Trophoblast cell (in vitro differentiated cells and primary cell): Measurements from ENCODE around the gene PTPN18.

ENCODE experiments used
- DNase-seq, 2 donors: peaks; one replicate each; pipeline ENCODE4 v3.0.0-alpha.2; 2016
- H2AFZ ChIP-seq: 2 replicates; pipeline ENCODE4 v1.6.1; 2013; ENCODE audit warnings: low read length, moderate library complexity, mild to moderate bottlenecking; ENCODE audit not compliant: insufficient read depth, poor library complexity
- H2AK5ac ChIP-seq: 2 replicates; pipeline ENCODE4 v1.6.1; 2013; ENCODE audit warnings: mild to moderate bottlenecking, low read length
- H2BK120ac ChIP-seq: 2 replicates; pipeline ENCODE4 v1.6.1; 2013; ENCODE audit warnings: low read length, mild to moderate bottlenecking, moderate library complexity; ENCODE audit not compliant: insufficient read depth, poor library complexity
- H2BK12ac ChIP-seq: 2 replicates; pipeline ENCODE4 v1.6.1; 2013; ENCODE audit warnings: mild to moderate bottlenecking, low read length, moderate library complexity
- H2BK5ac ChIP-seq: 2 replicates; pipeline ENCODE4 v1.6.1; 2013; ENCODE audit warnings: low read length, low read depth, moderate library complexity, mild to moderate bottlenecking; ENCODE audit not compliant: poor library complexity
- H3K14ac ChIP-seq: 2 replicates; pipeline ENCODE4 v1.6.1; 2013; ENCODE audit warnings: mild to moderate bottlenecking, low read length
- H3K18ac ChIP-seq: 2 replicates; pipeline ENCODE4 v1.6.1; 2013; ENCODE audit warnings: mild to moderate bottlenecking, low read length
- H3K23ac ChIP-seq: 2 replicates; pipeline ENCODE4 v1.6.1; 2013; ENCODE audit warnings: low read length
- H3K27ac ChIP-seq: 2 replicates; pipeline ENCODE4 v1.5.1; 2013; ENCODE audit warnings: low read depth, mild to moderate bottlenecking, inconsistent platforms, low read length, moderate library complexity
- H3K27me3 ChIP-seq: 2 replicates; pipeline ENCODE4 v1.6.1; 2013; ENCODE audit warnings: inconsistent platforms, mild to moderate bottlenecking, low read length, moderate library complexity; ENCODE audit not compliant: insufficient read depth
- H3K36me3 ChIP-seq, 2 experiments: 1 replicate in 1 of 2; 2 replicates in 1 of 2; pipeline ENCODE4 v1.6.1; 2013; ENCODE audit warnings: low read length in 2 of 2, mild to moderate bottlenecking in 2 of 2, moderate library complexity in 1 of 2; ENCODE audit not compliant: insufficient read depth in 2 of 2, control insufficient read depth in 1 of 2
- H3K4ac ChIP-seq: 2 replicates; pipeline ENCODE4 v1.6.1; 2013; ENCODE audit warnings: low read depth, mild to moderate bottlenecking, low read length, moderate library complexity
- H3K4me1 ChIP-seq, 2 experiments: 1 replicate in 1 of 2; 2 replicates in 1 of 2; pipeline ENCODE4 v1.6.1; 2013; ENCODE audit warnings: low read length in 2 of 2, mild to moderate bottlenecking in 2 of 2, moderate library complexity in 1 of 2; ENCODE audit not compliant: insufficient read depth in 2 of 2, control insufficient read depth in 1 of 2
- H3K4me2 ChIP-seq: 2 replicates; pipeline ENCODE4 v1.6.1; 2013; ENCODE audit warnings: inconsistent platforms, mild to moderate bottlenecking, low read length, moderate library complexity
- H3K4me3 ChIP-seq: 2 replicates; pipeline ENCODE4 v1.5.1; 2013; ENCODE audit warnings: mild to moderate bottlenecking, low read depth, low read length, inconsistent platforms
- H3K79me1 ChIP-seq: one replicate; pipeline ENCODE4 v1.6.1; 2013; ENCODE audit warnings: low read length
- H3K79me2 ChIP-seq: 2 replicates; pipeline ENCODE4 v1.6.1; 2013; ENCODE audit warnings: low read length, mild to moderate bottlenecking; ENCODE audit not compliant: control insufficient read depth, insufficient read depth, poor library complexity
- H3K9ac ChIP-seq: 2 replicates; pipeline ENCODE4 v1.6.1; 2013; ENCODE audit warnings: mild to moderate bottlenecking, low read length
- H3K9me3 ChIP-seq: 2 replicates; pipeline ENCODE4 v1.6.1; 2013; ENCODE audit warnings: low read depth, mild to moderate bottlenecking, control low read depth, inconsistent platforms, low read length; ENCODE audit not compliant: insufficient read depth
- H4K12ac ChIP-seq: 2 replicates; pipeline ENCODE4 v1.6.1; 2013; ENCODE audit warnings: low read depth, mild to moderate bottlenecking, low read length, moderate library complexity
- H4K8ac ChIP-seq: 2 replicates; pipeline ENCODE4 v1.6.1; 2013; ENCODE audit warnings: low read depth, mild to moderate bottlenecking, low read length, moderate library complexity
- H4K91ac ChIP-seq: one replicate; pipeline ENCODE4 v1.6.1; 2013; ENCODE audit warnings: low read depth, mild to moderate bottlenecking, low read length, moderate library complexity
- WGBS: extraction: QIAGEN DNeasy Blood & Tissue Kit; methylation state at CpG from one replicate; pipeline ENCODE4 v1.1.7; 2013; ENCODE audit warnings: missing lambda C conversion rate; ENCODE audit not compliant: insufficient read length, insufficient coverage; ENCODE audit errors: extremely low coverage; 5-methylcytosine and 5-hydroxymethylcytosine counted together

Gene PTPN18

DNA sequence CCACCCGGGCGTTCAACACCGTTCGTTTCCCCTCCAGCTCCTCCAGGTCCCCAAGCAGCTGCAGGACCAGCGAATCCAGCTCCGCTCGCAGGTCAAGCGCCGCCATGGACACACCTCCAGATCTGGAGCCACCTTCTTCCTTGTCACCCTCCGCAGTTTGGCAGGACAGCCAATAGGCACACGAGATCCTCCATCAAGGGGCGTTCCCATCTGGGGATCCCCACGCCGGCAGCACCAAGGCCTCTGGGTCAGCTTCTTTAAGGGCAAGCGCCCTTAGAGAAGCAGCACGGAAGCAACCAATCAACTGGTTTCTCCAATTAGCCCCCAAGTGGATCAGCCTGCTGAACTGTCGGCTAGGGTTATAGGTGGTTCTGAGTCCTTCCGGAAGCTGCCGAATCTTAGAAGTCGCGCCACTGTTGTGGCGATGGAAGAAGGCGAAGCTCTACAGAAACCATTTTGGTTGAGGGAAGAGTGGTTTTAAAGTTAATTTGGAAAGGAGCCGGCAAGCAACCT lies 13.8 kb upstream of the PTPN18 start:
- Histone ChIP-seq H3K36me3 (peaks cover 25 to 34% of the 10 kb centered on the region in 2 experiments), H3K79me1 (peaks cover 6% of the 10 kb centered on the region), H4K12ac (peak overlapping the region; percentile 68), H2BK5ac (no peak overlapping the region), H3K79me2 (peaks cover 2% of the 10 kb centered on the region), H3K4me3 (peak overlapping the region; percentile 87), H4K8ac (peak overlapping the region; percentile 71), H2AFZ (peak overlapping the region; percentile 32), H2AK5ac (no peak overlapping the region), H3K9ac (peak overlapping the region; percentile 4), H3K18ac (no peak overlapping the region), H3K23ac (no peak overlapping the region), H2BK12ac (no peak overlapping the region), H3K4me1 (peaks cover 3 to 4% of the 10 kb centered on the region in 2 experiments), H3K4me2 (peak overlapping the region; percentile 66), H3K14ac (peak overlapping the region; percentile 21), H3K27ac (peak overlapping the region; percentile 41), H3K27me3 (no peaks in the 10 kb centered on the region), H2BK120ac (no peak overlapping the region), H3K9me3 (no peaks in the 10 kb centered on the region), H3K4ac (no peak overlapping the region), H4K91ac (peak overlapping the region; percentile 16)
- peak; percentile 93 to 96 for DNase-seq
- WGBS = no CpG with 5 or more reads among the region's 24 CpGs

DNA sequence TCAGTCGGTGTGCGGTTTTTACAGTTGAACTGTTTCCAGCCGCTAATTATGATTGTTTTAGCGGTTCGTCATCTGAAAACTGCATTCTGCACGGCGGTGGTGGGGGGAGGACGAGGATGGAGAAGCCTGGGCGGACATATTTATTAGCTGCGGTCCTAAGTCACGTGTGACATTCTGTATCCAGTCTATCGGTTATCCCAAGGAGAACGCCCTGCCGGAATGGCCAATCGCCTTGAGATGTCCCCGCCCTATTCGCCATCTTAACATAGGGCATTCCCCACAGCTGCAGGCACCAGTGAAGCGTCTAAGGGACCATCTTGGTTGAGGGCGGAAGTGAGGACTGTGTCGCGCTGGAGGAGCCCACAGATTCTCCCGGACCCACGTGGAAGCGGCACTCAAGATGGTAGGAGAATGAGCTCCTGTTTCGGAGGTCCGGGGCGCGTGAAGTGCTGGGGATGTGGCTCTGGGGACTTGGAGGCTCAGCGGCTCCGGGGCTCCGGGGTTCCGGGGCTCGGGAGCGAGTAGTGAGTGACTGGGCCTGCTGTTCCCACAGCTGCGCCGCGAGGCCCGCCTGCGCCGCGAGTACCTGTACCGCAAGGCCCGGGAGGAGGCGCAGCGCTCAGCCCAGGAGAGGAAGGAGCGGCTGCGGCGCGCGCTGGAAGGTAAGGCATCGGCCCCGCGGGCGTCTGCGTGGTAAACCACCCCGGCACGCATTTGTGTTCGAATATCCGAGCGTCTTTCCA lies 13.2 kb upstream of the PTPN18 start, which contains the start of gene IMP4:
Gene IMP4, plus strand, starts transcription at position 365 of the 743 bp plus-strand sequence. Its CDS starts 36 bp downstream, at position 401.
- no peaks in the 10 kb centered on the region for H3K9me3 ChIP-seq
- peak; percentile 99 for DNase-seq

DNA sequence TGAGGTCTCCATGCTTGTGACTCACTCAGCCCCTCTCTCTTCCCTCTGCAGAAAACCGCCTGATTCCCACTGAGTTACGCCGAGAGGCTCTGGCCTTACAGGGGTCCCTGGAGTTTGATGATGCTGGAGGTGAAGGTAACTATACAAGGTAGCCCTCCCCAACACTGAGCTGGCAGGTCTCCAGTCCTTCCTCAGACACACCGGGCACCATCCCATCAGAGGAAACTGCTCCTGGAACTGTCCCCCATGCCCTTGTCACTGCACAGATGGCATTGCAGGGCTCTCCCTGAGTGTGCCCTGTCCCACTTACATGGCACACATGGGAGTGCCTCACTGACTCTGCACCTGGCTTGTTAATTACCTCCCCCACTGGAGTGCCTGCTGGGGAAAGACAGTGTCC lies 11.3 kb upstream of the PTPN18 start:
- Histone ChIP-seq H3K4ac (peak overlapping the region; percentile 12), H2BK5ac (no peak overlapping the region), H2BK12ac (no peak overlapping the region), H3K14ac (no peak overlapping the region), H3K36me3 (peaks cover 28 to 37% of the 10 kb centered on the region in 2 experiments), H3K9ac (no peak overlapping the region), H3K4me2 (no peak overlapping the region), H3K18ac (no peak overlapping the region), H3K27me3 (no peaks in the 10 kb centered on the region), H3K79me2 (peaks cover 2% of the 10 kb centered on the region), H4K91ac (no peak overlapping the region), H3K27ac (no peak overlapping the region), H3K4me1 (peaks cover 3 to 4% of the 10 kb centered on the region in 2 experiments), H2BK120ac (no peak overlapping the region), H3K9me3 (no peaks in the 10 kb centered on the region), H2AK5ac (no peak overlapping the region), H3K79me1 (peaks cover 6% of the 10 kb centered on the region), H2AFZ (no peak overlapping the region), H3K23ac (no peak overlapping the region), H4K12ac (no peak overlapping the region), H3K4me3 (no peak overlapping the region), H4K8ac (no peak overlapping the region)
- whole genome bisulfite sequencing = no CpG with 5 or more reads among the region's 4 CpGs
- DNase-seq = no peak

More for the DNA sequence above, 13.2 kb upstream of the PTPN18 start, which contains the start of gene IMP4:
- Histone ChIP-seq H4K91ac (peak within 1 kb of the TSS; percentile 18), H4K12ac (peak within 1 kb of the TSS; percentile 68), H3K79me2 (peaks cover 2% of the 10 kb centered on the region), H2BK5ac (peak within 1 kb of the TSS; percentile 59), H3K4me2 (peak within 1 kb of the TSS; percentile 85), H4K8ac (peak within 1 kb of the TSS; percentile 90), H3K4me1 (peaks cover 3 to 4% of the 10 kb centered on the region in 2 experiments), H3K4me3 (peak within 1 kb of the TSS; percentile 89), H2BK12ac (no peak within 1 kb of the TSS), H3K9ac (peak within 1 kb of the TSS; percentile 82), H3K27ac (peak within 1 kb of the TSS; percentile 54), H3K36me3 (peaks cover 28 to 39% of the 10 kb centered on the region in 2 experiments), H3K79me1 (peaks cover 6% of the 10 kb centered on the region), H3K14ac (peak within 1 kb of the TSS; percentile 54), H2AK5ac (no peak within 1 kb of the TSS), H3K4ac (peak within 1 kb of the TSS; percentile 68), H2AFZ (peak within 1 kb of the TSS; percentile 71), H3K18ac (peak within 1 kb of the TSS; percentile 64), H3K27me3 (no peaks in the 10 kb centered on the region), H3K23ac (no peak within 1 kb of the TSS), H2BK120ac (peak within 1 kb of the TSS; percentile 57)
- no CpG with 5 or more reads among the region's 60 CpGs for WGBS

DNA sequence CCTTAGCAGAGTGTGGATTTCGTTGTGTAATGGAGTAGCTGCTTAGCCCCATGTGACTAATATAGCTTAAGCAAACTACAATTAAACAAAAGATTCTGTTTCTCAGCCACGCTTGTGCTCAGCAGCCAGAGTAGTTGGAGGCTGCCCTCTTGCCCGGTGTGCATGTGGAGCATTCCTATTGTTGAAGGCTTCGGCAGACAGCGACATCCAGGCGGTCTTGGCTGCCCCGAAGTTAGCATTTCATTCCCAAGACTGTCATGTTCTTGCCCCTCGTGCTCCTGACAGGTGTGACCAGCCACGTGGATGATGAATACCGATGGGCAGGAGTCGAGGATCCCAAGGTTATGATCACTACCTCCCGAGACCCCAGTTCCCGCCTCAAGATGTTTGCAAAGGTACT lies 10.8 kb upstream of the PTPN18 start:
- H4K12ac ChIP-seq = no peak overlapping the region
- peaks cover 6% of the 10 kb centered on the region for H3K79me1 ChIP-seq
- no peak overlapping the region for H3K4me2 ChIP-seq
- H2AK5ac ChIP-seq = no peak overlapping the region
- no peaks in the 10 kb centered on the region for H3K9me3 ChIP-seq
- peaks cover 28 to 36% of the 10 kb centered on the region in 2 experiments for H3K36me3 ChIP-seq
- H2AFZ ChIP-seq = no peak overlapping the region
- no peak overlapping the region for H3K23ac ChIP-seq
- no peak for DNase-seq
- peaks cover 3 to 4% of the 10 kb centered on the region in 2 experiments for H3K4me1 ChIP-seq
- H2BK5ac ChIP-seq = no peak overlapping the region
- no peak overlapping the region for H4K8ac ChIP-seq
- H2BK120ac ChIP-seq = no peak overlapping the region
- no peak overlapping the region for H3K14ac ChIP-seq
- H3K9ac ChIP-seq = no peak overlapping the region
- H3K27me3 ChIP-seq = no peaks in the 10 kb centered on the region
- H3K79me2 ChIP-seq = peaks cover 2% of the 10 kb centered on the region
- no peak overlapping the region for H2BK12ac ChIP-seq
- no peak overlapping the region for H3K4me3 ChIP-seq
- no peak overlapping the region for H3K4ac ChIP-seq
- WGBS = no CpG with 5 or more reads among the region's 13 CpGs
- H3K27ac ChIP-seq = no peak overlapping the region
- H3K18ac ChIP-seq = no peak overlapping the region
- H4K91ac ChIP-seq = no peak overlapping the region
